ENCODE measurements around the gene KRT24. TPM values are rescaled to one million over a fixed set of nuclear protein-coding genes. Genes with fewer than 3 reads are reported as not detected.
A peak's percentile ranks its signal among the peaks of the same experiment; 100 is the strongest.

KRT24 gene
- total RNA-seq, 2 experiments from 2014 or later, result not detected

DNA sequence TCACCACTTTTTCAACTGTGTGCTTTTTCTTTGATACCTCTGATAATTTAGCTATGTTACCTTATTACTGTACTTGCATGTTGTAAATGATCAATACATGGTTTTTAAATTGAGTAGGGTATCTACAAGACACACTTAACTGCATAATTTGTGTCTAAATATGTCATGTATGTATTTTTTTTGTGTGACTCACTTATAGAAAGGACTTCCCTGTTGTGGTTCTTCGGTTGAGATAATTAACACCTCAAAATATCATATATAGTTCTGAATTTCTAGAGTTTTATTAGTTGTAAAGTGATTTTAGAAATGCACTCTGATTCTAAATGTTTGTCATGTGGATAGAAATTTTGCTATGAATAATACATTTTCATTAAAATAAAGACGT is 24.0 kb downstream of the KRT24 start:
- no peak overlapping the region for H3K4me3 Mint-ChIP-seq
- H3K27ac Mint-ChIP-seq, result no peak overlapping the region
- H3K9me3 Mint-ChIP-seq, result no peaks in the 10 kb centered on the region
- H3K27me3 Mint-ChIP-seq, result peaks cover 46% of the 10 kb centered on the region
- ChIA-PET CTCF (no interaction called here), POLR2A (no interaction called here)
- no peak for DNase-seq
- no peaks in the 10 kb centered on the region for H3K36me3 Mint-ChIP-seq (ENCODE audit: low read depth)
- peaks cover 3% of the 10 kb centered on the region for H3K4me1 Mint-ChIP-seq

DNA sequence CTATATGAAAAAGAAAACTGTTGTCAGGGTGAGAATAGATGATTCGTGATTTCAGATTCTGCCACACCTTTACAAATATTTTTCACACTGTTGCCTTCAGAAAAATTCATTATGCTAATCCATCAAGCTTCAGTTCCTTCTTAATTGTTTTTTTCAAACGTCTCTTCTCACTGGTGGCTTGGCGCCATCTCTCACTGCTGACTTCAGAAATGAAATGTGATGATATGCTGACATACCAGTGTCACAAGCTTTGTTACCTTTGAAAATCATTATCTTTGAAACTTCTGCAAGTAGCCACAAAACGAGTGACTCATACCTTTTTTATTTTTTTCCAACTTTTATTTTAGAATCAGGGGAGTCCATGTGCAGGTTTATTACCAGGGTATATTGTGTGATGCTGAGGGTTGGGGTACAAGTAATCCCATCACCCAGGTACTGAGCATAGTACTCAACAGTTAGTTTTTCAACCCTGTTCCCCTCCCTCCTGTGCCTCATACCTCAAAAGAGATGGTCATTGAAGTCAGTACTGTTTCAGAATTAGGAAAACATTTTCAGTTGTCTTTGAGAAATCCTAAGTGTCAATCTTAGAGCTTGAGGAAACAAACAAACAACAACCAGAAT is 24.5 kb downstream of the KRT24 start:
- Mint-ChIP-seq H3K4me3 (no peak overlapping the region), H3K4me1 (peaks cover 3% of the 10 kb centered on the region), H3K27ac (no peak overlapping the region), H3K9me3 (no peaks in the 10 kb centered on the region), H3K27me3 (peaks cover 50% of the 10 kb centered on the region), H3K36me3 (ENCODE audit: low read depth) (no peaks in the 10 kb centered on the region)
- CTCF ChIA-PET, result no interaction called here
- POLR2A ChIA-PET, result no interaction called here
- DNase-seq, result no peak

DNA sequence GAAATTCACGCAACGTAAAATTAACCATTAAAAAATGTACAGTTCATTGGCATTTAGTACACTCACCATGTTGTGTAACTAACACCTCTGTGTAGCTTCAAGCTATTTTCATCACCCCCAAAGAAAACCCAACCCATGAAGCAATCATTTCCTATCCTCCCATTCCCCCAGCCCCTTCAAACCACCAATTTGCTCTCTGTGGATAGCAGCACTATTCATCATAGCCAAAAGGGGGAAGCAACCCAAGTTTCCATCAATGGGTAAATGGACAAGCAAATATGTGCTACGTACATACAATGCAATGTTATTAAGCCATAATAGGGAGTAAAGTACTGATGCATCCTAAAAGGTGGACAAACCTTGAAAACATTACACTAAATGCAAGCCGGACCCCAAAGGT is 27.6 kb downstream of the KRT24 start:
- Mint-ChIP-seq H3K27ac (no peak overlapping the region), H3K27me3 (peaks cover 51% of the 10 kb centered on the region), H3K9me3 (no peaks in the 10 kb centered on the region), H3K4me1 (peaks cover 3% of the 10 kb centered on the region), H3K36me3 (ENCODE audit: low read depth) (no peaks in the 10 kb centered on the region), H3K4me3 (no peak overlapping the region)
- ChIA-PET CTCF (no interaction called here), POLR2A (no interaction called here)
- DNase-seq, result no peak

DNA sequence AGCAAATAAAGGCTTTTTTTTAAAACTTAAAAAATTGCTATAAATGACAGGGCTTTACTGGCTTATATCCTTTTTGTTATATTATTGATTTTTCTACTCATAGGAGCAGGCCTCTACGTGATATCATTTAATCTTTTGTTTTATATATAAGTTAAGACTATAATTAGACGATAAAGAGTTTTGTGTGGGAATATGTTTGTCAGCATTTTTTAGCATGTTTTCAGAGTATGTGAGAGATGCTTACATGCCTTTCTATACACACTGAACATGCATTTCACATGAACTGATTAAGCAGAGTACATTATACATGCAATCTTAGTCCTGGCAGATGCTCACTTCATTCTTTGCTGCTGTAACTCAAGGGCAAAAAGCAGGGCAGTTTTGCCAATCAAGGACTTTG is 30.9 kb downstream of the KRT24 start:
- Mint-ChIP-seq H3K27me3 (peaks cover 45% of the 10 kb centered on the region), H3K36me3 (ENCODE audit: low read depth) (no peaks in the 10 kb centered on the region)
- CTCF ChIA-PET, result interaction anchor here (0.6 kb wide), 1 partner anchor 1279 kb away, joined by 3 read pairs; no protein-coding TSS in a partner anchor

DNA sequence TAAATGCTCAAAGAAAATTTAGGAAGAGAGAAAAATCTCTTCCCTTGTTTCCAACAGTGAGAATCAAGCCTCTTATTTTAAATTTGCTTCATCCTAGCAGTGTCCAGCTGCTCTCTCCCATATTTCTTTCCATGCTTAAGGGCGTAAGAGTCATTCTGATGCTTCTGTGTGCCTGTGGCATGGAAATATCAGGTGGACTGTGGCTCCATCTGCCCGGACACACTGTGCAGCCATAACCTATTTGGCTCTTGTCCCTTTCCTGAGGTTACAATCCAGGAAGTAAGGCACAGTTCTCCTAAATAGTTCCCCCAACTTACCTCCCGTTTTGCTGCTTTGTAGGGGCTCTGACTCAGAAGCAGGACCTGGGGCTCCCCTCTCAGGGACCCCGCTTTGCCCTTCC is 32.3 kb downstream of the KRT24 start:
- CTCF ChIA-PET, result no interaction called here
- Mint-ChIP-seq H3K4me3 (no peak overlapping the region), H3K36me3 (ENCODE audit: low read depth) (no peaks in the 10 kb centered on the region), H3K9me3 (no peaks in the 10 kb centered on the region), H3K27ac (no peak overlapping the region), H3K4me1 (no peaks in the 10 kb centered on the region), H3K27me3 (peaks cover 40% of the 10 kb centered on the region)
- POLR2A ChIA-PET, result no interaction called here
- no peak for DNase-seq

More for the DNA sequence above, 30.9 kb downstream of the KRT24 start:
- H3K27ac Mint-ChIP-seq, result no peak overlapping the region
- POLR2A ChIA-PET, result no interaction called here
- no peak for DNase-seq
- no peaks in the 10 kb centered on the region for H3K9me3 Mint-ChIP-seq
- no peak overlapping the region for H3K4me3 Mint-ChIP-seq
- no peaks in the 10 kb centered on the region for H3K4me1 Mint-ChIP-seq

DNA sequence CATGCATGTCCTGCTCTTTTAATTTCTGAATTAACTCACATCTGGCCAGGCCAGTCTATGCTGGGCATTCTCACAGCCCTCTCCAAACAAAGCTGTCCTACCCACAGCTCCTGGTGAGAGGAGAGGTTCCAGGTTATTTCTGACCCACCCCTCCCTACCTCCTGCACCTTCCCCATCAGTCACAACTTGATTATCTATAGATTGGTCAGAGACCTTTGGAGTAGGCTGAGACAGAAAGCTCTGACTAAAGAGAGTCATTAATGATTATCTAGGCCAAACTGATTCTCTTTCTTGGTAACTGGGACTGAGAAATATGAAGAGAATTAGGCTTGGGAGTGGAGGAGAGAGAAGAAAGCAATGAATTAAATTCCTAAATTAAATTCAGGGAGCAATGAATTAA is 37.2 kb downstream of the KRT24 start:
- Mint-ChIP-seq H3K9me3 (no peaks in the 10 kb centered on the region), H3K4me3 (no peak overlapping the region), H3K27ac (no peak overlapping the region), H3K4me1 (peaks cover 3% of the 10 kb centered on the region), H3K36me3 (ENCODE audit: low read depth) (no peaks in the 10 kb centered on the region), H3K27me3 (peaks cover 45% of the 10 kb centered on the region)
- no peak for DNase-seq
- CTCF ChIA-PET, result no interaction called here
- POLR2A ChIA-PET, result no interaction called here

DNA sequence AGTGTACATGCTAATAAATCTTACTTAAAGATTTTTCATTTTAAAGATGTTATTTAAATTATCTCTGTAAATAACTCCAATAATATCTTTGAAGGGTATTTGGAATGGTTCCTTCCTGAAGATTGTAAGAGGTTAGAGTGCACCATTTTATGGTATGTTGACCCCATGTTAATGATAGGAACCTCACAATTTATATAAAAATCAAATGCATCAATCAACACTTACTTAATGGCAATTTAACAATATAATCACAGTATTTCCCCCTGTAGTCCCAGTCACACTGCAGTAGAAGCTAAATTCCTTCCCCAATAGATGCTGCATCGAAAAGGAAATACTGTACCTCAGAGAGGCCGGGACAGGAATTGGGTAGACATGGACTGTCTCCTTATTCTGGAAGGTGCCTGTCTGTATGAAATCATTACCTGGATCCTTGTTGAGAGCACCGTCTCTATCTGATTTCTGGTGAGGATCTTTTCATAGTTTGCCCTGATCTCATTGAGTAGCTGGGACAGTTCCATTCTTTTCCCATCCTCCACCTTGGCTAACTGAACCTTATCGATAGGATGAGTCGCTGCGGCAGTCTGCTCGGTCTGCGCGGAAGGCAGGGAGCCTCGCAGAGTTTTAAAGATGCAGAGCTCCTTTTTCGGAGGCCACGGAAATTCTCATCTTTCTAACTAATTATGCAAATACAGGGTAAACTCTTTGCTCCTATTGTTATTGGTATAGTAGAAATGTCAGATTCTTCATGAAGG is 38.8 kb downstream of the KRT24 start, which contains the start of gene KRT222:
Gene KRT222, minus strand, starts transcription at position 596 of the 752 bp plus-strand sequence. Its CDS starts 78 bp downstream, at position 518.
- H3K27me3 Mint-ChIP-seq, result peaks cover 41% of the 10 kb centered on the region
- H3K4me1 Mint-ChIP-seq, result peaks cover 6% of the 10 kb centered on the region
- ChIA-PET CTCF (no interaction called here), POLR2A (interaction anchor here (1.4 kb wide), 1 partner anchor 17 kb away, joined by 7 read pairs; the partner anchor contains the start of gene SMARCE1)
- no peak within 1 kb of the TSS for H3K27ac Mint-ChIP-seq
- no peaks in the 10 kb centered on the region for H3K36me3 Mint-ChIP-seq (ENCODE audit: low read depth)
- H3K9me3 Mint-ChIP-seq, result no peaks in the 10 kb centered on the region
- no peak for DNase-seq
- no peak within 1 kb of the TSS for H3K4me3 Mint-ChIP-seq

DNA sequence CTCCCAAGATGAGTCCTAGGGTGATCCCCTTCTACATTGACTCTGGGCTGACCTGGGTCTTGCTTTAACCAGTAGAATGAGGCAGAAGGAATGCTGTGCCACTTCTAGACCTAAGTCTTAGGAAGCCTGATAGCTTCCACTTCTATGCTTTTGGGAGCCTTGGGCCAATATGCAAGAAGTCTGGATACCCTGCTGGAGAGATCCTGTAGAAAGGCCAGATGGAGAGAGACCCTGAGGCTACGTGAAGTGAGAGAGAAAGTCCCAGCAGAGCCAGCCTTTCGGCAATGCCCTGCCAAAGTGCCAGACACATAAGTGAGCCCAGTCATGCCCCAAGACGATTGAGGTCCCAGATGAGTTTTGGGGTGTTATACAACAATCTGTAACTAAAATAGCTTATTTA is 40.3 kb downstream of the KRT24 start:
- CTCF ChIA-PET, result interaction anchor here (1.2 kb wide), 1 partner anchor 35 kb away, joined by 3 read pairs; no protein-coding TSS in a partner anchor
- DNase-seq, result no peak
- H3K36me3 Mint-ChIP-seq (ENCODE audit: low read depth), result no peaks in the 10 kb centered on the region
- no peaks in the 10 kb centered on the region for H3K9me3 Mint-ChIP-seq
- H3K4me3 Mint-ChIP-seq, result no peak overlapping the region
- POLR2A ChIA-PET, result interaction anchor here (1.4 kb wide), 1 partner anchor 15 kb away, joined by 3 read pairs; no protein-coding TSS in a partner anchor
- peaks cover 7% of the 10 kb centered on the region for H3K4me1 Mint-ChIP-seq
- H3K27me3 Mint-ChIP-seq, result peaks cover 49% of the 10 kb centered on the region
- no peak overlapping the region for H3K27ac Mint-ChIP-seq

DNA sequence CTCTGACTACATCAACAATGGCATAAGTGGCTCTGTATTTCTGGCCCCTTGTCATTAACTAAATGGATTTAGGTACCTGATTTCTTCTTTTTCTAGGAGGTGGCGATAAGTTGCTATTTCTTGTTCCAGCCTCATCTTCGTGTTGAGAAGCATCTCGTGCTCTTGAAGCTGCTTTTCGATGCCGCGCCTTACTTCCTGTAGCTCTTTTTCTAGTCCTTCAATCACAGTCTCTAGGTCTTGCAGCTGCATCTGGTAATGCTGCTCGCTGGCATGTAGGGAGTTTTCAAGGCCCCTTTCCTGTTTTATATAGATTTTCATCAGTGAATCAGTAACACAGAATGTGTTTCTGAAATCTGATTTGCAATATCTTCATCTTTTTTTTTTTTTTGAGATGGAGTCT is 43.6 kb downstream of the KRT24 start:
- H3K27me3 Mint-ChIP-seq, result peaks cover 45% of the 10 kb centered on the region
- ChIA-PET CTCF (no interaction called here), POLR2A (interaction anchor here (1.3 kb wide), 1 partner anchor 13 kb away, joined by 5 read pairs; the partner anchor contains the start of gene SMARCE1)
- H3K9me3 Mint-ChIP-seq, result no peaks in the 10 kb centered on the region
- no peak overlapping the region for H3K4me3 Mint-ChIP-seq
- H3K4me1 Mint-ChIP-seq, result peaks cover 6% of the 10 kb centered on the region
- no peaks in the 10 kb centered on the region for H3K36me3 Mint-ChIP-seq (ENCODE audit: low read depth)
- H3K27ac Mint-ChIP-seq, result no peak overlapping the region
- DNase-seq, result no peak

DNA sequence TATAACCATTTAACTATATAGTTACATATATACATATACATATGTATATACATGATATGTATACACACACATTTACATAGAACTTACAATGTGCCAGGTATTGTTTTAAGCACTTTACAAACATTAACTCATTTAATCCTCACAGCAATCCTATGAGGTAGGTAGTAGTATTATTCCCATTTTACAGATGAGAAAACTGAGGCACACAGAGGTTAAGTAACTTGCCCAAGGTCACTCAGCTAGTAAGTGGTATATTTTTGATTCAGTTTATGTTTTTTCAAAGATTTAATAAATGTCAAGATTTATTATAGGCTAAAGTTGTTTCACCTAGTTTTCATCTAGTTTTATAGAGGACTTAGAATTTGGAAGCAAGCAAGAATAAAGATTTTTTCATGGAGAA is 45.2 kb downstream of the KRT24 start:
- Mint-ChIP-seq H3K9me3 (no peaks in the 10 kb centered on the region), H3K36me3 (ENCODE audit: low read depth) (no peaks in the 10 kb centered on the region), H3K4me1 (peaks cover 4% of the 10 kb centered on the region), H3K27ac (no peak overlapping the region), H3K4me3 (no peak overlapping the region), H3K27me3 (peaks cover 38% of the 10 kb centered on the region)
- no peak for DNase-seq
- ChIA-PET CTCF (no interaction called here), POLR2A (no interaction called here)

DNA sequence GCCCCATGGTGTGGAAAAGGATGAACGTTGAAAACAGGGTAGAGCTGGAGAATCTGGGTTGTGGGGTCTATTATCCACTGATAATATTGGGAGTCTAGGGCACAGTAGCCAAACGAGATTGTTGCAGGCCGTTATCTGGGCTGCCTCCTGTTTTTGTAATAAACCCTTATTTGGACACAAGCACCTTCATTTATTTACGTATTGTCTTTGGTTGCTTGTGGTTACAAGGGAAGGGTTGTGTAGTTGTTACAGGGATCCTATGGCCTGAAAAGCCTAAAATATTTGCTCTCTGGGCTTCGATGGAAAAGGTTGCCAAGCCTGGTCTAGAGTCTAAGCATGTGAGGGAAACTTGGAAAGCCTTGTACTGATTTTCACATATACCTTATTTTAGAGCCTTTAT is 51.6 kb downstream of the KRT24 start:
- Mint-ChIP-seq H3K9me3 (no peaks in the 10 kb centered on the region), H3K4me1 (peaks cover 13% of the 10 kb centered on the region), H3K27ac (no peak overlapping the region), H3K4me3 (no peak overlapping the region), H3K36me3 (ENCODE audit: low read depth) (peaks cover 7% of the 10 kb centered on the region), H3K27me3 (peaks cover 9% of the 10 kb centered on the region)
- ChIA-PET CTCF (no interaction called here), POLR2A (no interaction called here)
- DNase-seq, result no peak

DNA sequence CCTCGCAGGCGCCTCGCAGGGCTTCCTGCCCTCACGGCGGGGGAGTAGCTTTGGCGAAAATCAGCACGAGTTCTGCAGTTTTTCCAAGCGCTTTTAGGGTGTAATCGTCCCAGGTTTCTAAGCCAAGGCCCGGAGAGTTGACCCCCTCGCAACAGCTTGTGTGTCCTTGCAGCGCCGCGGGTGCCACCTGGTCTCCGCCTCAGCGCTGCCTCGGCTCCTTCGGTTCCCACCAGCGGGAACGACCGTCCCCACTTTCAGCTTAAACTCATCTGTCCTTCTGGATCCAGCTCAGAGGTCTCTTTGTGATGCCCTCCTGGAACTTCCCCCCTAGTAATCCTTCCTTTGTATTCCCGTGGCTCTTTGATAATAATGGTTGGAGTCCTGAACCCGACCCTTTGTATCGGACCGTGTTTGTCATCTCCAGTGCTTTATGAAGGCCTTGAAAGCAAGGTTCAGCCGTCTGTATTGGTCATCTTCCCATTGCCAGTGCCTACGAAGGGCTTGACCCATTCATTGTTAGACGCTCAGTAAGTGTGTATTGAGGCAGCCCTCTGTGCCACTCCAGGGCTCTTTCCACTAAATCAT is 55.1 kb downstream of the KRT24 start:
- Mint-ChIP-seq H3K36me3 (ENCODE audit: low read depth) (peaks cover 28% of the 10 kb centered on the region), H3K27ac (peak overlapping the region; percentile 94), H3K4me1 (peaks cover 48% of the 10 kb centered on the region), H3K4me3 (peak overlapping the region; percentile 95), H3K27me3 (no peaks in the 10 kb centered on the region), H3K9me3 (no peaks in the 10 kb centered on the region)
- ChIA-PET CTCF (interaction anchor here (1.1 to 3.6 kb wide), 4 partner anchors 24 to 88 kb away, joined by 3 to 18 read pairs (median 10); no protein-coding TSS in a partner anchor), POLR2A (interaction anchor here (0.8 to 5.0 kb wide), 14 partner anchors 14 to 1017 kb away, joined by 3 to 66 read pairs (median 6); partner anchors contain the start of gene CCR7)
- DNase-seq, result no peak

Data from activated CD4-positive, alpha-beta memory T cell treated with anti-CD3 and anti-CD28 coated beads, Interleukin-2, amount 10 ng/mL, durations not matched to agents 7 days and 5 days (primary cell).